Measurements from ENCODE around the gene JDP2.

Gene JDP2

GRCh38 chr14:75492832-75493591 is 65.2 kb downstream of the JDP2 start:
- Histone ChIP-seq H3K36me3 (ENCODE audit: low read length) (no peaks in the 10 kb centered on the region), H2AFZ (ENCODE audit: low read depth, low read length, severe bottlenecking) (peak overlapping the region; percentile 2), H3K27ac (ENCODE audit: low read depth, low read length) (peak overlapping the region; percentile 96), H3K9me2 (replicated peaks; ENCODE audit: insufficient read depth, low read length) (no peaks in the 10 kb centered on the region), H3K4me2 (ENCODE audit: low read depth, low read length, poor library complexity, severe bottlenecking) (peak overlapping the region; percentile 63), H3F3A (ENCODE audit: insufficient read depth) (peaks cover 55% of the 10 kb centered on the region), H4K20me1 (ENCODE audit: low read depth, low read length) (no peaks in the 10 kb centered on the region), H3K9ac (ENCODE audit: low read length) (peak overlapping the region; percentile 50), H3K27me3 (ENCODE audit: low read length) (no peaks in the 10 kb centered on the region), H3K9me3 (ENCODE audit: insufficient read depth, low read length) (no peaks in the 10 kb centered on the region), H3K4me3 (ENCODE audit: insufficient read depth, low read length, poor library complexity, severe bottlenecking) (no peak overlapping the region), H3K79me2 (ENCODE audit: insufficient read depth, low read length) (no peaks in the 10 kb centered on the region)
- TF ChIP-seq, protein P1, sequence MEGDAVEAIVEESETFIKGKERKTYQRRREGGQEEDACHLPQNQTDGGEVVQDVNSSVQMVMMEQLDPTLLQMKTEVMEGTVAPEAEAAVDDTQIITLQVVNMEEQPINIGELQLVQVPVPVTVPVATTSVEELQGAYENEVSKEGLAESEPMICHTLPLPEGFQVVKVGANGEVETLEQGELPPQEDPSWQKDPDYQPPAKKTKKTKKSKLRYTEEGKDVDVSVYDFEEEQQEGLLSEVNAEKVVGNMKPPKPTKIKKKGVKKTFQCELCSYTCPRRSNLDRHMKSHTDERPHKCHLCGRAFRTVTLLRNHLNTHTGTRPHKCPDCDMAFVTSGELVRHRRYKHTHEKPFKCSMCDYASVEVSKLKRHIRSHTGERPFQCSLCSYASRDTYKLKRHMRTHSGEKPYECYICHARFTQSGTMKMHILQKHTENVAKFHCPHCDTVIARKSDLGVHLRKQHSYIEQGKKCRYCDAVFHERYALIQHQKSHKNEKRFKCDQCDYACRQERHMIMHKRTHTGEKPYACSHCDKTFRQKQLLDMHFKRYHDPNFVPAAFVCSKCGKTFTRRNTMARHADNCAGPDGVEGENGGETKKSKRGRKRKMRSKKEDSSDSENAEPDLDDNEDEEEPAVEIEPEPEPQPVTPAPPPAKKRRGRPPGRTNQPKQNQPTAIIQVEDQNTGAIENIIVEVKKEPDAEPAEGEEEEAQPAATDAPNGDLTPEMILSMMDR (IDR thresholded peaks at IDR 0.05; ENCODE audit: insufficient read depth, low read length, poor library complexity, severe bottlenecking): no peak
- no peak for TF ChIP-seq EZH2phosphoT487 (conservative IDR thresholded peaks at IDR 0.05; ENCODE audit: low read length)

- H3F3A ChIP-seq (ENCODE audit: insufficient read depth): peaks cover 55% of the 10 kb centered on the region
- no peaks in the 10 kb centered on the region for H3K9me3 ChIP-seq (ENCODE audit: insufficient read depth, low read length)
- no peaks in the 10 kb centered on the region for H3K36me3 ChIP-seq (ENCODE audit: low read length)
- no peaks in the 10 kb centered on the region for H3K79me2 ChIP-seq (ENCODE audit: insufficient read depth, low read length)
- no peaks in the 10 kb centered on the region for H3K27me3 ChIP-seq (ENCODE audit: low read length)
- H3K4me2 ChIP-seq (ENCODE audit: low read depth, low read length, poor library complexity, severe bottlenecking): peak overlapping the region; percentile 63
- no peak for TF ChIP-seq EZH2phosphoT487 (conservative IDR thresholded peaks at IDR 0.05; ENCODE audit: low read length)
- TF ChIP-seq, protein P1 (IDR thresholded peaks at IDR 0.05; ENCODE audit: insufficient read depth, low read length, poor library complexity, severe bottlenecking): no peak
- H4K20me1 ChIP-seq (ENCODE audit: low read depth, low read length): no peaks in the 10 kb centered on the region
- no peaks in the 10 kb centered on the region for H3K9me2 ChIP-seq (replicated peaks; ENCODE audit: insufficient read depth, low read length)
- peak overlapping the region; percentile 66 for H2AFZ ChIP-seq (ENCODE audit: low read depth, low read length, severe bottlenecking)
- peak overlapping the region; percentile 96 for H3K27ac ChIP-seq (ENCODE audit: low read depth, low read length)
- peak overlapping the region; percentile 50 for H3K9ac ChIP-seq (ENCODE audit: low read length)
- peak overlapping the region; percentile 10 for H3K4me3 ChIP-seq (ENCODE audit: insufficient read depth, low read length, poor library complexity, severe bottlenecking)
These were observed 65.8 kb downstream of the JDP2 start for GRCh38 chr14:75493592-75494087.

DNA sequence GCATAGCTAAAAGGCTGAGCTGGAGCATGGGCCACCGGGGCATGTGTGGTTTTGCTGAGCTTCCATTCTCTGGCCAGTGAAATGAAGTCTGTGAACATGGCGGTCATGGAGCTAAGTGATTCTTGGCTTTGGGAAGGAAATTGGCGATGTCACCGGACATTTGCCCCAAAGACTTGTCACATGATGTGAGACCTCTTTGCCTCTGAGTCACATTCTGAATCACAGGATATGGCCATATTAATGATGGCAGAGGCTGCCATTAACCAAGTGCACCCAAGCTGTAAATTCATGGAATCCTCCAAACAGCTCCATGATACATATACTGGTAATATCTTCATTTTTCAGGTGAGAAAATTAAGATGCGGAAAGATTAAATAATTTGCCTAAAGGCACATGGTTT is 67.1 kb downstream of the JDP2 start:
- peaks cover 52% of the 10 kb centered on the region for H3F3A ChIP-seq (ENCODE audit: insufficient read depth)
- no peaks in the 10 kb centered on the region for H3K27me3 ChIP-seq (ENCODE audit: low read length)
- peak overlapping the region; percentile 34 for H2AFZ ChIP-seq (ENCODE audit: low read depth, low read length, severe bottlenecking)
- H4K20me1 ChIP-seq (ENCODE audit: low read depth, low read length): no peaks in the 10 kb centered on the region
- peak overlapping the region; percentile 50; the same call in 1 of the 2 replicates for H3K9ac ChIP-seq (ENCODE audit: low read length)
- H3K36me3 ChIP-seq (ENCODE audit: low read length): no peaks in the 10 kb centered on the region
- no peaks in the 10 kb centered on the region for H3K9me2 ChIP-seq (replicated peaks; ENCODE audit: insufficient read depth, low read length)
- H3K79me2 ChIP-seq (ENCODE audit: insufficient read depth, low read length): no peaks in the 10 kb centered on the region
- no peaks in the 10 kb centered on the region for H3K9me3 ChIP-seq (ENCODE audit: insufficient read depth, low read length)
- H3K27ac ChIP-seq (ENCODE audit: low read depth, low read length): peak overlapping the region; percentile 96
- TF ChIP-seq, protein P1 (IDR thresholded peaks at IDR 0.05; ENCODE audit: insufficient read depth, low read length, poor library complexity, severe bottlenecking): no peak
- no peak for TF ChIP-seq EZH2phosphoT487 (conservative IDR thresholded peaks at IDR 0.05; ENCODE audit: low read length)
- peak overlapping the region; percentile 63 for H3K4me2 ChIP-seq (ENCODE audit: low read depth, low read length, poor library complexity, severe bottlenecking)
- peak overlapping the region; percentile 7 for H3K4me3 ChIP-seq (ENCODE audit: insufficient read depth, low read length, poor library complexity, severe bottlenecking)

Data from SU-DHL-6 (cell line).